ENCODE results near the gene TMEM232.

The TMEM232 gene

DNA sequence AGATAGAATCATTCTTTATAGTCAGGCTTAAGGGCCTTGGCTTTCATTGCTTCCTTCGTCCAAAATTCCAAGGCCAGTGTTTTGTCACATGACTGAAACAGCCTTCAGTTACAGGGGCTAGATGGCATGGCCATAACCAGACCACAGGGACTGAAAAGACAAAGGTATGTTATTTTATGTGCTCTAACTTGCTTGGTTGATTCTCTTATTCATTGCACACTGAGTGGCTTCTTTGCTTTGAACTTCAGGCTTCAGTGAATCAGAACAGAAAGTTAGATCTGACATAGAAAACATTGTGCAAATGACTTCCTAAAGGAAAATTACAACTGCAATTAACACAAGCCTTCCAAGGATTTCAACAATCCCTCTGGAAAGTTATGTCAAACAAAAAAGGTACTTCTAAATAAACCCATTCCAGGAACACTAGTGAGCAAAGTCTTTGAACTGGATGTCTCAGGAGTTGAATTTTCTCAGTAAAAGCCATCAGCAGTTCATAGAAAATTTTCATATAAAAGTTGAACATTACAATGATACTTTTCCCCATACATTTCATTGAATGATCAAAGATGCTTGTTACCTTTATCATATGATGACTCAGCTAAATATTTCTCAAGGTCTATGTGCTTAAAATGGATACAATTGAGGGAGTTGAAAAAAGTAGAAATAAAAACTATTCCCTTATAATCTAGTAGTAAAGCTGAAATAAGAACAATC is 355.3 kb downstream of the TMEM232 start:
- TF ChIP-seq, protein P1, sequence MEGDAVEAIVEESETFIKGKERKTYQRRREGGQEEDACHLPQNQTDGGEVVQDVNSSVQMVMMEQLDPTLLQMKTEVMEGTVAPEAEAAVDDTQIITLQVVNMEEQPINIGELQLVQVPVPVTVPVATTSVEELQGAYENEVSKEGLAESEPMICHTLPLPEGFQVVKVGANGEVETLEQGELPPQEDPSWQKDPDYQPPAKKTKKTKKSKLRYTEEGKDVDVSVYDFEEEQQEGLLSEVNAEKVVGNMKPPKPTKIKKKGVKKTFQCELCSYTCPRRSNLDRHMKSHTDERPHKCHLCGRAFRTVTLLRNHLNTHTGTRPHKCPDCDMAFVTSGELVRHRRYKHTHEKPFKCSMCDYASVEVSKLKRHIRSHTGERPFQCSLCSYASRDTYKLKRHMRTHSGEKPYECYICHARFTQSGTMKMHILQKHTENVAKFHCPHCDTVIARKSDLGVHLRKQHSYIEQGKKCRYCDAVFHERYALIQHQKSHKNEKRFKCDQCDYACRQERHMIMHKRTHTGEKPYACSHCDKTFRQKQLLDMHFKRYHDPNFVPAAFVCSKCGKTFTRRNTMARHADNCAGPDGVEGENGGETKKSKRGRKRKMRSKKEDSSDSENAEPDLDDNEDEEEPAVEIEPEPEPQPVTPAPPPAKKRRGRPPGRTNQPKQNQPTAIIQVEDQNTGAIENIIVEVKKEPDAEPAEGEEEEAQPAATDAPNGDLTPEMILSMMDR (IDR thresholded peaks at IDR 0.05; ENCODE audit: low read depth, low read length), result no peak
- H3K4me3 ChIP-seq (ENCODE audit: low read depth, low read length), result no peak overlapping the region
